Astrocyte (in vitro differentiated cells and primary cell): ENCODE measurements around the gene HS2ST1. TPM values are rescaled to one million over a fixed set of nuclear protein-coding genes. Genes with fewer than 3 reads are reported as not detected.

ENCODE experiments used
- DNase-seq: peaks from one replicate; pipeline ENCODE4 v3.0.0-alpha.2; 2010; ENCODE audit warnings: low read depth
- FAIRE-seq: peaks from 2 replicates; lab custom pipeline; 2011; peaks lifted over from hg19 to GRCh38; lab: Jason Lieb, UNC
- H2AFZ ChIP-seq: 2 replicates; pipeline ENCODE4 v1.6.0; 2012; ENCODE audit warnings: low read depth, low read length, inconsistent platforms
- H3K27ac ChIP-seq: 2 replicates; pipeline ENCODE4 v1.5.1; 2011; ENCODE audit warnings: low read depth, low read length, inconsistent platforms
- H3K27me3 ChIP-seq: 2 replicates; pipeline ENCODE4 v1.6.0; 2011; ENCODE audit warnings: low read length, inconsistent platforms; ENCODE audit not compliant: insufficient read depth
- H3K36me3 ChIP-seq: 2 replicates; pipeline ENCODE4 v1.5.1; 2011; ENCODE audit warnings: low read length, inconsistent platforms; ENCODE audit not compliant: insufficient read depth
- H3K4me1 ChIP-seq: 2 replicates; pipeline ENCODE4 v1.5.1; 2011; ENCODE audit warnings: low read length, inconsistent platforms; ENCODE audit not compliant: insufficient read depth
- H3K4me2 ChIP-seq: 2 replicates; pipeline ENCODE4 v1.6.0; 2012; ENCODE audit warnings: low read length, inconsistent platforms
- H3K4me3 ChIP-seq: 2 replicates; pipeline ENCODE4 v1.5.1; 2011; ENCODE audit warnings: low read depth, mild to moderate bottlenecking, low read length, inconsistent platforms; ENCODE audit not compliant: insufficient read depth
- H3K79me2 ChIP-seq: 2 replicates; pipeline ENCODE4 v1.6.0; 2012; ENCODE audit warnings: mild to moderate bottlenecking, low read length, inconsistent platforms; ENCODE audit not compliant: insufficient read depth
- H3K9ac ChIP-seq: 2 replicates; pipeline ENCODE4 v1.6.0; 2012; ENCODE audit warnings: mild to moderate bottlenecking, low read length, inconsistent platforms
- H3K9me3 ChIP-seq: 2 replicates; pipeline ENCODE4 v1.5.1; 2012; ENCODE audit warnings: low read depth, mild to moderate bottlenecking, low read length, inconsistent platforms; ENCODE audit not compliant: insufficient read depth
- H4K20me1 ChIP-seq: 2 replicates; pipeline ENCODE4 v1.6.0; 2012; ENCODE audit warnings: low read length, inconsistent platforms; ENCODE audit not compliant: insufficient read depth
- H3K27ac Mint-ChIP-seq: one replicate; pipeline ENCODE4 v1.8.0; 2021; ENCODE audit warnings: mild to moderate bottlenecking, mixed read lengths; ENCODE audit not compliant: unreplicated experiment
- H3K27me3 Mint-ChIP-seq: one replicate; pipeline ENCODE4 v1.8.0; 2021; ENCODE audit warnings: low read depth, mixed read lengths; ENCODE audit not compliant: unreplicated experiment
- H3K36me3 Mint-ChIP-seq: one replicate; pipeline ENCODE4 v1.8.0; 2021; ENCODE audit warnings: low read depth, mixed read lengths; ENCODE audit not compliant: unreplicated experiment
- H3K4me1 Mint-ChIP-seq: one replicate; pipeline ENCODE4 v1.8.0; 2021; ENCODE audit warnings: low read depth, mixed read lengths; ENCODE audit not compliant: unreplicated experiment
- H3K4me3 Mint-ChIP-seq: one replicate; pipeline ENCODE4 v1.8.0; 2021; ENCODE audit warnings: mild to moderate bottlenecking, moderate library complexity, mixed read lengths; ENCODE audit not compliant: unreplicated experiment
- H3K9me3 Mint-ChIP-seq: one replicate; pipeline ENCODE4 v1.8.0; 2021; ENCODE audit warnings: mild to moderate bottlenecking, mixed read lengths; ENCODE audit not compliant: unreplicated experiment
- EZH2 ChIP-seq: IDR thresholded peaks from 2 replicates; pipeline ENCODE4 v1.6.1; 2012; ENCODE audit warnings: mild to moderate bottlenecking, low read length, inconsistent platforms; ENCODE audit not compliant: insufficient read depth
- total RNA-seq: library from RNA; stranded (reverse); gene quantifications from 2 replicates; pipeline ENCODE4 v1.2.1, GENCODE V29; 2021
- TF ChIP-seq, protein P1 (sequence below): IDR thresholded peaks from 2 replicates; pipeline ENCODE4 v1.5.1; 2011; ENCODE audit warnings: low read depth, mild to moderate bottlenecking, inconsistent platforms, low read length, moderate library complexity; ENCODE audit not compliant: insufficient read depth

Gene HS2ST1
- total RNA-seq, 1 donor from 2014 or later, result 34.7 TPM

DNA sequence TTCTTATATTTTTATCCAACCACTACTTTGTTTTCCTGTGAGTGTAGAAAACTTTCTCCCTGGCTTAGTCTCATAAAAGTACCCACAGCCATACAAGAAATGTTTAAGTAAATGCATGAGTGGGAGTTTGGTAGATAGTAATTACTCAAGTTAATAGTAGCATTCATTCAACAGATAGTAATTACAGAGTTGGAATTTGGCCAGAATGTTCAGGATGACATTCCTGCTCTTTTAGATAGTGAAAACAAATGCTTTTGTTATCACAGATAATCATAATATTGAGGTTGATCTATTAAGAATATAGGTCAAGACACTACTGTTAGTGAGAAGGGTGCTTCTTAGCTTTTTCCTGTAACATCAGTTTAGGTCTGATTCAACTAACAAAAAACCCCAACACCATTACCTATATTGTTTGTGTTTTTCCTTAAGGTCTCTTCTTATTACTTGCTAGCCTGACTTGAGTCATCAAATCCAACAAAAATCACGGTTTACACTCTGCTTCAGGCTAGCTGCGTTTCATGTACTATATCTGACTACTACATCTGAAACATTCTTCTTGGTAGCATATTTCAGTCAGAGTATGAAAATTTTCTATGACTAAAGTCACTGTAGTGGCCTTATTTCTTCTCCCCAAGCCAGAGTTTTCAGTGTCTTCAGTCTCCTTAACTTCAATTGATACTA, 163.7 kb downstream of the HS2ST1 start:
- Mint-ChIP-seq H3K36me3 (peaks cover 3% of the 10 kb centered on the region), H3K4me1 (peaks cover 4% of the 10 kb centered on the region), H3K27me3 (no peaks in the 10 kb centered on the region), H3K27ac (no peak overlapping the region), H3K9me3 (no peaks in the 10 kb centered on the region), H3K4me3 (no peak overlapping the region)
- H3K4me1 ChIP-seq, result no peaks in the 10 kb centered on the region
- no peak for DNase-seq
- no peaks in the 10 kb centered on the region for H3K36me3 ChIP-seq
- no peak overlapping the region for H2AFZ ChIP-seq
- no peak overlapping the region for H3K4me2 ChIP-seq
- H3K9ac ChIP-seq, result no peak overlapping the region
- TF ChIP-seq, protein P1, sequence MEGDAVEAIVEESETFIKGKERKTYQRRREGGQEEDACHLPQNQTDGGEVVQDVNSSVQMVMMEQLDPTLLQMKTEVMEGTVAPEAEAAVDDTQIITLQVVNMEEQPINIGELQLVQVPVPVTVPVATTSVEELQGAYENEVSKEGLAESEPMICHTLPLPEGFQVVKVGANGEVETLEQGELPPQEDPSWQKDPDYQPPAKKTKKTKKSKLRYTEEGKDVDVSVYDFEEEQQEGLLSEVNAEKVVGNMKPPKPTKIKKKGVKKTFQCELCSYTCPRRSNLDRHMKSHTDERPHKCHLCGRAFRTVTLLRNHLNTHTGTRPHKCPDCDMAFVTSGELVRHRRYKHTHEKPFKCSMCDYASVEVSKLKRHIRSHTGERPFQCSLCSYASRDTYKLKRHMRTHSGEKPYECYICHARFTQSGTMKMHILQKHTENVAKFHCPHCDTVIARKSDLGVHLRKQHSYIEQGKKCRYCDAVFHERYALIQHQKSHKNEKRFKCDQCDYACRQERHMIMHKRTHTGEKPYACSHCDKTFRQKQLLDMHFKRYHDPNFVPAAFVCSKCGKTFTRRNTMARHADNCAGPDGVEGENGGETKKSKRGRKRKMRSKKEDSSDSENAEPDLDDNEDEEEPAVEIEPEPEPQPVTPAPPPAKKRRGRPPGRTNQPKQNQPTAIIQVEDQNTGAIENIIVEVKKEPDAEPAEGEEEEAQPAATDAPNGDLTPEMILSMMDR, result no peak
- no peak for TF ChIP-seq EZH2
- no peaks in the 10 kb centered on the region for H3K9me3 ChIP-seq
- H3K27me3 ChIP-seq, result no peaks in the 10 kb centered on the region
- H3K27ac ChIP-seq, result no peak overlapping the region
- H3K79me2 ChIP-seq, result no peaks in the 10 kb centered on the region
- no peaks in the 10 kb centered on the region for H4K20me1 ChIP-seq
- H3K4me3 ChIP-seq, result no peak overlapping the region
- no peak for FAIRE-seq

- no peaks in the 10 kb centered on the region for H3K36me3 Mint-ChIP-seq
- H2AFZ ChIP-seq, result no peak overlapping the region
Observed at GRCh38 chr1:87084244-87084836, 169.9 kb downstream of the HS2ST1 start.

More at GRCh38 chr1:87084244-87084836, 169.9 kb downstream of the HS2ST1 start:
- Histone ChIP-seq H3K9me3 (no peaks in the 10 kb centered on the region), H4K20me1 (no peaks in the 10 kb centered on the region), H3K36me3 (no peaks in the 10 kb centered on the region), H3K9ac (no peak overlapping the region), H3K27me3 (no peaks in the 10 kb centered on the region), H3K4me2 (no peak overlapping the region), H3K4me3 (no peak overlapping the region), H3K27ac (no peak overlapping the region), H3K4me1 (no peaks in the 10 kb centered on the region), H3K79me2 (no peaks in the 10 kb centered on the region)
- Mint-ChIP-seq H3K4me1 (peaks cover 7% of the 10 kb centered on the region), H3K27ac (no peak overlapping the region), H3K9me3 (no peaks in the 10 kb centered on the region), H3K4me3 (no peak overlapping the region), H3K27me3 (no peaks in the 10 kb centered on the region)
- no peak for FAIRE-seq
- peak; percentile 25 for DNase-seq
- TF ChIP-seq, protein P1, result peak; percentile 41
- no peak for TF ChIP-seq EZH2
